OCI-LY7 (cell line): Measurements from ENCODE around the gene METTL14. TPM values are rescaled to one million over a fixed set of nuclear protein-coding genes. Genes with fewer than 3 reads are reported as not detected.

Experiments
- BruUV-seq: library from RNA; stranded (reverse); fragments of 400-500 nt; replicated peaks from 2 replicates; lab custom pipeline; 2021; lab: Mats Ljungman, UMichigan
- CTCF ChIA-PET: fragments of 300-600 bp; sonication (Branson Sonifier 250); formaldehyde crosslinking; loops from one replicate; lab custom pipeline; 2022; ENCODE audit warnings: antibody characterized with exemption; ENCODE audit not compliant: unreplicated experiment; lab: Charles Lee
- POLR2A ChIA-PET: fragments of 300-600 bp; sonication (Branson Sonifier 250); formaldehyde crosslinking; loops from one replicate; lab custom pipeline; 2022; ENCODE audit warnings: antibody characterized with exemption; lab: Charles Lee
- DNase-seq: peaks from one replicate; pipeline ENCODE4 v3.0.0-alpha.2; 2015; ENCODE audit warnings: low spot score
- H2AFZ ChIP-seq: fragments of 200-600 bp; sonication (generic), shearing (Covaris generic); 2 replicates; pipeline ENCODE4 v1.6.1; 2014; ENCODE audit warnings: mild to moderate bottlenecking, antibody characterized with exemption, low read length, moderate library complexity
- H3K27ac ChIP-seq: fragments of 200-600 bp; sonication (generic); 2 replicates; pipeline ENCODE4 v1.5.1; 2014; ENCODE audit warnings: mixed run types, low read depth, mild to moderate bottlenecking, moderate library complexity, low read length, inconsistent platforms; ENCODE audit not compliant: poor library complexity, severe bottlenecking
- H3K36me3 ChIP-seq: fragments of 200-600 bp; sonication (generic); 2 replicates; pipeline ENCODE4 v1.6.1; 2014; ENCODE audit warnings: mild to moderate bottlenecking, antibody characterized with exemption, low read length, moderate library complexity, mixed read lengths; ENCODE audit not compliant: insufficient read depth
- H3K4me1 ChIP-seq: fragments of 200-600 bp; sonication (generic); 2 replicates; pipeline ENCODE4 v1.5.1; 2014; ENCODE audit warnings: mild to moderate bottlenecking, low read length; ENCODE audit not compliant: insufficient read depth, poor library complexity, severe bottlenecking
- H3K4me2 ChIP-seq: fragments of 200-600 bp; sonication (generic); 2 replicates; pipeline ENCODE4 v1.6.1; 2014; ENCODE audit warnings: mild to moderate bottlenecking, low read length
- H3K4me3 ChIP-seq: fragments of 200-600 bp; sonication (generic); 2 replicates; pipeline ENCODE4 v1.5.1; 2014; ENCODE audit warnings: mild to moderate bottlenecking, low read depth, low read length; ENCODE audit not compliant: poor library complexity, severe bottlenecking
- H3K79me2 ChIP-seq: fragments of 200-600 bp; sonication (generic); 2 replicates; pipeline ENCODE4 v1.6.1; 2016; ENCODE audit warnings: low read depth, mild to moderate bottlenecking, low read length, moderate library complexity, mixed read lengths; ENCODE audit not compliant: insufficient read depth
- H3K9me2 ChIP-seq: fragments of 200-600 bp; sonication (generic); 2 replicates; pipeline ENCODE4 v1.6.1; 2016; ENCODE audit warnings: mild to moderate bottlenecking, low read length, mixed read lengths; ENCODE audit not compliant: insufficient read depth
- H3K9me3 ChIP-seq: fragments of 200-600 bp; sonication (generic); 2 replicates; pipeline ENCODE4 v1.6.1; 2014; ENCODE audit warnings: mild to moderate bottlenecking, mixed run types, low read length, mixed read lengths
- H4K20me1 ChIP-seq: fragments of 200-600 bp; sonication (generic); 2 replicates; pipeline ENCODE4 v1.6.1; 2014; ENCODE audit warnings: mild to moderate bottlenecking, antibody characterized with exemption, low read length, moderate library complexity, mixed read lengths; ENCODE audit not compliant: insufficient read depth
- CTCF ChIP-seq: fragments of 200-600 bp; sonication (generic); conservative IDR thresholded peaks from 2 replicates; pipeline ENCODE4 v1.5.1; 2014; ENCODE audit warnings: mild to moderate bottlenecking, antibody characterized with exemption, low read length, moderate library complexity, mixed read lengths
- EZH2phosphoT487 ChIP-seq: fragments of 200-600 bp; sonication (generic); IDR thresholded peaks from 2 replicates; pipeline ENCODE4 v1.6.1; 2018; ENCODE audit warnings: low read depth, borderline replicate concordance, mild to moderate bottlenecking, mixed run types, antibody characterized with exemption, low read length, moderate library complexity, mixed read lengths
- intact Hi-C: fragments of 100-400 bp; cut with micrococcal nuclease; formaldehyde crosslinking; loops from one replicate; pipeline ENCODE4 v1.10.0; 2022; ENCODE audit not compliant: unreplicated experiment
- total RNA-seq, 2 experiments: library from RNA; depleted of rRNA in 1 of 2; stranded (reverse); fragments of >200 nt in 1 of 2; shearing (Covaris generic) in 1 of 2; gene quantifications; 2 replicates each; pipeline ENCODE4 v1.2.3, GENCODE V29; 2014 to 2022

The METTL14 gene
- total RNA-seq, 2 experiments from 2014 or later: 17.5 to 41.7 TPM

- H3K9me3 ChIP-seq: no peaks in the 10 kb centered on the region
- peak overlapping the region; percentile 96 for H3K27ac ChIP-seq
- H4K20me1 ChIP-seq: no peaks in the 10 kb centered on the region
- peaks cover 59% of the 10 kb centered on the region for H3K4me1 ChIP-seq
- POLR2A ChIA-PET: interaction anchor here (2.2 kb wide), 1 partner anchor 10 kb away, joined by 9 read pairs; no protein-coding TSS in a partner anchor
- H3K4me2 ChIP-seq: peak overlapping the region; percentile 92
- peak overlapping the region; percentile 7; the same call in 1 of the 2 replicates for H2AFZ ChIP-seq
- TF ChIP-seq EZH2phosphoT487 (no peak), CTCF (no peak)
- intact Hi-C loops: loop anchor here (2.0 to 10.0 kb wide), 3 partner anchors 77 to 477 kb away; partner anchors contain the start of genes METTL14 and USP53
- H3K79me2 ChIP-seq: peaks cover 36% of the 10 kb centered on the region; the same call in 1 of the 2 replicates
- H3K4me3 ChIP-seq: peak overlapping the region; percentile 68
- H3K9me2 ChIP-seq: no peaks in the 10 kb centered on the region
- peaks cover 48% of the 10 kb centered on the region for H3K36me3 ChIP-seq
- no peak for DNase-seq
- BruUV-seq: no TSS peak
- CTCF ChIA-PET: no interaction called here
Measured at GRCh38 chr4:118761397-118762016, 76.3 kb downstream of the METTL14 start.

GRCh38 chr4:118762155-118762554, 77.0 kb downstream of the METTL14 start:
- H3K4me2 ChIP-seq: peak overlapping the region; percentile 92
- DNase-seq: no peak
- CTCF ChIA-PET: no interaction called here
- H3K4me1 ChIP-seq: peaks cover 54% of the 10 kb centered on the region
- intact Hi-C loops: loop anchor here (5.0 to 10.0 kb wide), 2 partner anchors 450 to 477 kb away; partner anchors contain the start of gene USP53
- TF ChIP-seq EZH2phosphoT487 (no peak), CTCF (no peak)
- POLR2A ChIA-PET: interaction anchor here (0.5 to 2.2 kb wide), 3 partner anchors 9 to 539 kb away, joined by 3 to 9 read pairs (median 5); no protein-coding TSS in a partner anchor
- peaks cover 33% of the 10 kb centered on the region; the same call in 1 of the 2 replicates for H3K79me2 ChIP-seq
- no peak overlapping the region for H2AFZ ChIP-seq
- H3K27ac ChIP-seq: peak overlapping the region; percentile 96
- BruUV-seq: no TSS peak
- H3K9me2 ChIP-seq: no peaks in the 10 kb centered on the region
- peaks cover 48% of the 10 kb centered on the region for H3K36me3 ChIP-seq
- no peaks in the 10 kb centered on the region for H4K20me1 ChIP-seq
- H3K4me3 ChIP-seq: peak overlapping the region; percentile 68
- no peaks in the 10 kb centered on the region for H3K9me3 ChIP-seq
